PC-9 (cell line): ENCODE data around the gene UBE2U. TPM values are rescaled to one million over a fixed set of nuclear protein-coding genes. Genes with fewer than 3 reads are reported as not detected.

Source experiments
- BruUV-seq: library from RNA; stranded (reverse); fragments of 400-500 nt; replicated peaks from 2 replicates; lab custom pipeline; 2021; lab: Mats Ljungman, UMichigan
- CTCF ChIA-PET: fragments of 300-600 bp; sonication (Branson Sonifier 250); formaldehyde crosslinking; loops from one replicate; lab custom pipeline; 2022; ENCODE audit warnings: antibody characterized with exemption; lab: Charles Lee
- POLR2A ChIA-PET: fragments of 300-600 bp; sonication (Branson Sonifier 250); formaldehyde crosslinking; loops from one replicate; lab custom pipeline; 2022; ENCODE audit warnings: antibody characterized with exemption; ENCODE audit not compliant: unreplicated experiment; lab: Charles Lee
- DNase-seq, 2 experiments: peaks; one replicate each; pipeline versions ENCODE4 v3.0.0 to v3.0.0-alpha.2; 2015 to 2022; ENCODE audit warnings: mixed read lengths in 1 of 2
- H2AFZ ChIP-seq: fragments of 200-600 bp; sonication (generic); 2 replicates; pipeline ENCODE4 v1.8.1; 2017; ENCODE audit warnings: antibody characterized with exemption
- H3F3A ChIP-seq: fragments of 200-600 bp; sonication (generic); 2 replicates; pipeline ENCODE4 v1.8.1; 2017; ENCODE audit warnings: antibody characterized with exemption, mild to moderate bottlenecking, low read depth; ENCODE audit not compliant: insufficient read depth
- H3K27ac ChIP-seq: fragments of 200-600 bp; sonication (generic); 2 replicates; pipeline ENCODE4 v1.6.1; 2016; ENCODE audit warnings: mixed run types
- H3K27me3 ChIP-seq: fragments of 200-600 bp; sonication (generic); 2 replicates; pipeline ENCODE4 v1.6.1; 2016; ENCODE audit warnings: low read depth, mixed run types; ENCODE audit not compliant: insufficient read depth
- H3K36me3 ChIP-seq: fragments of 200-600 bp; sonication (generic); 2 replicates; pipeline ENCODE4 v1.6.1; 2016; ENCODE audit warnings: low read depth, mixed run types
- H3K4me1 ChIP-seq: fragments of 200-600 bp; sonication (generic); replicated peaks from 2 replicates; pipeline ENCODE4 v1.6.1; 2016; ENCODE audit warnings: mixed run types; ENCODE audit not compliant: insufficient read depth
- H3K4me2 ChIP-seq: fragments of 200-600 bp; sonication (generic); 2 replicates; pipeline ENCODE4 v1.6.1; 2017; ENCODE audit warnings: mixed run types
- H3K4me3 ChIP-seq: fragments of 200-600 bp; sonication (generic); 2 replicates; pipeline ENCODE4 v1.6.1; 2016; ENCODE audit warnings: mixed run types
- H3K79me2 ChIP-seq: fragments of 200-600 bp; sonication (generic); 2 replicates; pipeline ENCODE4 v1.6.1; 2017; ENCODE audit warnings: low read depth, mixed run types
- H3K9me2 ChIP-seq: fragments of 200-600 bp; sonication (generic); 2 replicates; pipeline ENCODE4 v1.8.1; 2017; ENCODE audit warnings: mild to moderate bottlenecking; ENCODE audit not compliant: insufficient read depth
- H3K9me3 ChIP-seq: fragments of 200-600 bp; sonication (generic); 2 replicates; pipeline ENCODE4 v1.8.1; 2016; ENCODE audit warnings: low read depth; ENCODE audit not compliant: insufficient read depth
- H4K20me1 ChIP-seq: fragments of 200-600 bp; sonication (generic); 2 replicates; pipeline ENCODE4 v1.8.1; 2017; ENCODE audit not compliant: insufficient read depth
- CTCF ChIP-seq: fragments of 200-600 bp; sonication (generic); conservative IDR thresholded peaks from 2 replicates; pipeline ENCODE4 v1.6.1; 2017; ENCODE audit warnings: mixed run types, antibody characterized with exemption, mild to moderate bottlenecking, moderate library complexity
- EZH2 ChIP-seq: fragments of 200-600 bp; sonication (generic); IDR thresholded peaks from 2 replicates; pipeline ENCODE4 v1.8.0; 2017; ENCODE audit warnings: antibody characterized with exemption, low read depth
- intact Hi-C: fragments of 100-400 bp; cut with micrococcal nuclease; formaldehyde crosslinking; loops from one replicate; pipeline ENCODE4 v1.10.0; 2022; ENCODE audit not compliant: unreplicated experiment
- total RNA-seq: library from RNA; stranded (reverse); gene quantifications from 2 replicates; pipeline ENCODE4 v1.2.3, GENCODE V29; 2021

UBE2U gene
- total RNA-seq, 1 experiment from 2014 or later: not detected

GRCh38 chr1:64312431-64312830 is 109.0 kb downstream of the UBE2U start:
- Histone ChIP-seq H3K4me1 (no peaks in the 10 kb centered on the region), H3K4me3 (no peak overlapping the region), H3F3A (no peaks in the 10 kb centered on the region), H3K9me2 (no peaks in the 10 kb centered on the region), H4K20me1 (no peaks in the 10 kb centered on the region), H3K4me2 (no peak overlapping the region), H3K36me3 (no peaks in the 10 kb centered on the region), H3K27ac (no peak overlapping the region), H3K79me2 (no peaks in the 10 kb centered on the region), H3K27me3 (no peaks in the 10 kb centered on the region), H3K9me3 (no peaks in the 10 kb centered on the region), H2AFZ (no peak overlapping the region)
- ChIA-PET POLR2A (no interaction called here), CTCF (no interaction called here)
- TF ChIP-seq CTCF (no peak), EZH2 (no peak)
- no TSS peak for BruUV-seq
- intact Hi-C loops: no loop called here
- DNase-seq: no peak

DNA sequence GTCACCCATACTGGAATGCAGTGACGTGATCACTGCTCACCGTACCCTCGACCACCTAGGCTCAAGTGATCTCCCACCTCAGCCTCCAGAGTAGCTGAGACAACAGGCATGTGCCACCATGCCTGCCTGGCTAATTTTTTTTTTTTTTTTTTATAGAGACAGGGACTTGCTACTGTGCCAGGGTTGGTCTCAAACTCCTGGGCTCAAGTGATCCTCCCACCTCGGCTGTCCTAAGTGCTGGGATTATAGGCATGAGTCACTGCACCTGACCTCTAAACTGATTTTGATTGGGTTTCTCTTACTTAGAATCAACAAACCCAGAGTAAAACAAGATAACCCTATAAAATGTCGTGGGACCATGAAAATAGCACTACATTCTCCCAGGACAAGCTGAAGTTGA is 112.0 kb downstream of the UBE2U start:
- Histone ChIP-seq H3K4me3 (no peak overlapping the region), H3K36me3 (no peaks in the 10 kb centered on the region), H3K27ac (no peak overlapping the region), H3K9me3 (0 out of 2 replicates have a peak, but pooled peaks cover 8% of the 10 kb centered on the region), H3K27me3 (no peaks in the 10 kb centered on the region), H3K79me2 (no peaks in the 10 kb centered on the region), H3F3A (no peaks in the 10 kb centered on the region), H2AFZ (no peak overlapping the region), H3K4me1 (peaks cover 13% of the 10 kb centered on the region), H3K9me2 (no peaks in the 10 kb centered on the region), H3K4me2 (no peak overlapping the region), H4K20me1 (no peaks in the 10 kb centered on the region)
- TF ChIP-seq EZH2: no peak
- TF ChIP-seq CTCF: no peak
- ChIA-PET POLR2A (no interaction called here), CTCF (no interaction called here)
- DNase-seq: no peak
- intact Hi-C loops: no loop called here
- no TSS peak for BruUV-seq
